NB4 (cell line): ENCODE measurements around the gene GRM7.

Experiments used
- DNase-seq: peaks from one replicate; pipeline ENCODE4 v3.0.0; 2010; ENCODE audit warnings: low read depth
- H3K4me3 ChIP-seq: one replicate; pipeline ENCODE4 v1.5.1; 2011; ENCODE audit warnings: mild to moderate bottlenecking, low read depth, low read length, moderate library complexity
- CTCF ChIP-seq: IDR thresholded peaks from one replicate; pipeline ENCODE4 v1.5.1; 2012; ENCODE audit warnings: low read depth, low read length
- MAX ChIP-seq: IDR thresholded peaks from 2 replicates; pipeline ENCODE4 v1.6.1; 2011; ENCODE audit warnings: low read depth, low read length
- MYC ChIP-seq: IDR thresholded peaks from 2 replicates; pipeline ENCODE4 v1.6.1; 2011; ENCODE audit warnings: low read depth, low read length
- POLR2A ChIP-seq: IDR thresholded peaks from 2 replicates; pipeline ENCODE4 v1.6.1; 2011; ENCODE audit warnings: mild to moderate bottlenecking; ENCODE audit not compliant: insufficient read length; ENCODE audit errors: extremely low read depth

Gene GRM7

GRCh38 chr3:7749931-7750695, 889.2 kb downstream of the GRM7 start:
- no peak for TF ChIP-seq MAX
- TF ChIP-seq POLR2A = no peak
- no peak for TF ChIP-seq MYC
- no peak for TF ChIP-seq CTCF
- DNase-seq = no peak

GRCh38 chr3:7752005-7752404, 891.1 kb downstream of the GRM7 start:
- H3K4me3 ChIP-seq = no peak overlapping the region
- TF ChIP-seq POLR2A (no peak), CTCF (no peak), MAX (no peak), MYC (no peak)
- no peak for DNase-seq

More at GRCh38 chr3:7749931-7750695, 889.2 kb downstream of the GRM7 start:
- H3K4me3 ChIP-seq = no peak overlapping the region

- TF ChIP-seq POLR2A (no peak), MYC (no peak), CTCF (no peak), MAX (no peak)
- DNase-seq = no peak
- no peak overlapping the region for H3K4me3 ChIP-seq
Observed at GRCh38 chr3:7754653-7755441, 893.9 kb downstream of the GRM7 start.

DNA sequence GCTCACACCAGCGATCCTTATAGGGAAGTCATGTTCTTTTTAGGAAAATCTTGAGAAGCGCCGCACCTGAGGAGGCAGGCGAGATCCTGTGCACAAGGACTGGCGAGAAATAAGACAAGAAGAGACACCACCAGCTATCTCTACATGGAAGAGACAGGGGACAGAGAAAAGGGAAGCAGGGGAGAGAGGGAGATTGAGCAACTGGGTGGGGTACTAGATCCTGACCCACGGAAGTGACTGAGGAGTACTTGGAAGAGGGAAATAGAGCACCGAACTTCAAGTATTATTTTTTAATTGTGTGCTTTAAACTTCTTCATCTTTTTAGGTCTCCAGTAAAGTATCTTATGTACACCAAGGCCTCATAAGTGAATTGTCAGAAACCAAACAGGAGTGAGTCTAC, 898.7 kb downstream of the GRM7 start:
- TF ChIP-seq CTCF (no peak), MAX (no peak), POLR2A (no peak), MYC (no peak)
- DNase-seq = peak; percentile 2
- H3K4me3 ChIP-seq = no peak overlapping the region

- DNase-seq = no peak
- TF ChIP-seq MYC (no peak), POLR2A (no peak), CTCF (no peak), MAX (no peak)
- H3K4me3 ChIP-seq = no peak overlapping the region
Observed at GRCh38 chr3:7760718-7761117, 899.8 kb downstream of the GRM7 start.
